ENCODE data around the gene CABP1. TPM values are rescaled to one million over a fixed set of nuclear protein-coding genes. Genes with fewer than 3 reads are reported as not detected.
A peak's percentile ranks its signal among the peaks of the same experiment; 100 is the strongest.

The CABP1 gene
- total RNA-seq, 4 donors from 2014 or later = 1.8 to 2.5 (median 2.5) TPM; not detected in 1

GRCh38 chr12:120640861-120641833 is 721 bp downstream of the CABP1 start:
- DNase-seq (ENCODE audit: extremely low spot score) = no peak
- H3K36me3 ChIP-seq = no peaks in the 10 kb centered on the region
- no peak overlapping the region for H3K27ac ChIP-seq (replicated peaks in 1 of 4)
- H3K4me3 ChIP-seq = peak overlapping the region; percentile 51 to 58 (median 52)
- peaks cover 13 to 20% (median 19%) of the 10 kb centered on the region in 4 donors for H3K4me1 ChIP-seq
- WGBS = 3% methylated on average over 20 of the region's 115 CpGs
- H3K27me3 ChIP-seq = peaks cover 0 to 85% (median 42%) of the 10 kb centered on the region in 4 donors
- TF ChIP-seq POLR2AphosphoS5 (IDR thresholded peaks at IDR 0.05) = no peak
- TF ChIP-seq EP300 (IDR thresholded peaks at IDR 0.05) = no peak
- no peaks in the 10 kb centered on the region for H3K9me3 ChIP-seq
- intact Hi-C loops (cut with DNase I) = no loop called here

GRCh38 chr12:120642121-120642520 is 1.7 kb downstream of the CABP1 start:
- H3K4me3 ChIP-seq = no peak overlapping the region
- H3K9me3 ChIP-seq = no peaks in the 10 kb centered on the region
- 79% methylated on average over 6 of the region's 9 CpGs for WGBS
- no peaks in the 10 kb centered on the region for H3K36me3 ChIP-seq
- DNase-seq (ENCODE audit: extremely low spot score) = no peak
- intact Hi-C loops (cut with DNase I) = no loop called here
- peaks cover 0 to 89% (median 42%) of the 10 kb centered on the region in 4 donors for H3K27me3 ChIP-seq
- peaks cover 13 to 27% (median 19%) of the 10 kb centered on the region in 4 donors for H3K4me1 ChIP-seq
- no peak overlapping the region for H3K27ac ChIP-seq (replicated peaks in 1 of 4)
- TF ChIP-seq POLR2A (IDR thresholded peaks at IDR 0.05; ENCODE audit: low read depth) (no peak), CTCF (IDR thresholded peaks at IDR 0.05) (no peak), EP300 (IDR thresholded peaks at IDR 0.05) (no peak), POLR2AphosphoS5 (IDR thresholded peaks at IDR 0.05) (no peak)

DNA sequence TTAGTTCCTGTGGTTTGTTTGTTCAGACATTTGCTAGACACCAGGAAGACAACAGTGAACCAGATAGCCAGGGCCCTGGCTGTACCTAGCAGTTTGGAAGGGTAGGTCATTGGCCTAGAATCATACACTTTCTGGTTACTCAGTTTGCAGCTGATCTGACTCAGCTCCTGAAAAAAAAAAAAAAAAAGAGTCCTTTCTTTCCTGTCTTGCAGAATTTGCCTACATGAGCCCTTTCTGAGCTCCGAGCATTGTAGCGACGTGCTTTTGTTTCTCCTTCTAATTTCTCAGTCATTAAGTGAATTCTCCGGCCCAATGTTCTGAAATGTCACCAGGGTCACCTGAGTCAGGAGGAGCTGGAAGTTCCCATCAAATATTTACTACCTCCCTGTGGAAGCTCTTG is 2.4 kb downstream of the CABP1 start:
- no peaks in the 10 kb centered on the region for H3K36me3 ChIP-seq
- H3K9me3 ChIP-seq = no peaks in the 10 kb centered on the region
- no peak for TF ChIP-seq POLR2A (IDR thresholded peaks at IDR 0.05; ENCODE audit: low read depth)
- TF ChIP-seq POLR2AphosphoS5 (IDR thresholded peaks at IDR 0.05) = no peak
- TF ChIP-seq EP300 (IDR thresholded peaks at IDR 0.05) = no peak
- intact Hi-C loops (cut with DNase I) = no loop called here
- no peak overlapping the region for H3K4me3 ChIP-seq
- 91% methylated on average over 4 of the region's 4 CpGs for WGBS
- H3K27ac ChIP-seq (replicated peaks in 1 of 4) = no peak overlapping the region
- H3K27me3 ChIP-seq = peaks cover 0 to 84% (median 42%) of the 10 kb centered on the region in 4 donors
- peaks cover 13 to 28% (median 19%) of the 10 kb centered on the region in 4 donors for H3K4me1 ChIP-seq
- no peak for DNase-seq (ENCODE audit: extremely low spot score)

GRCh38 chr12:120643574-120643973 is 3.1 kb downstream of the CABP1 start:
- peaks cover 0 to 78% (median 42%) of the 10 kb centered on the region in 4 donors for H3K27me3 ChIP-seq
- WGBS = 87% methylated on average over 4 of the region's 4 CpGs
- no peak overlapping the region for H3K4me3 ChIP-seq
- no peak for TF ChIP-seq CTCF (IDR thresholded peaks at IDR 0.05)
- TF ChIP-seq POLR2A (IDR thresholded peaks at IDR 0.05; ENCODE audit: low read depth) = no peak
- TF ChIP-seq EP300 (IDR thresholded peaks at IDR 0.05) = no peak
- TF ChIP-seq POLR2AphosphoS5 (IDR thresholded peaks at IDR 0.05) = no peak
- no peaks in the 10 kb centered on the region for H3K36me3 ChIP-seq
- intact Hi-C loops (cut with DNase I) = no loop called here
- H3K4me1 ChIP-seq = peaks cover 14 to 32% (median 22%) of the 10 kb centered on the region in 4 donors
- H3K9me3 ChIP-seq = no peaks in the 10 kb centered on the region
- no peak overlapping the region for H3K27ac ChIP-seq (replicated peaks in 1 of 4)
- no peak for DNase-seq (ENCODE audit: extremely low spot score)

GRCh38 chr12:120646044-120646443 is 5.6 kb downstream of the CABP1 start:
- WGBS = 71% methylated on average over 5 of the region's 6 CpGs
- intact Hi-C loops (cut with DNase I) = loop anchor here (2.0 to 5.0 kb wide), 2 partner anchors 63 to 326 kb away; no protein-coding TSS in a partner anchor
- H3K9me3 ChIP-seq = no peaks in the 10 kb centered on the region

More at GRCh38 chr12:120646044-120646443, 5.6 kb downstream of the CABP1 start:
- H3K27ac ChIP-seq (replicated peaks in 1 of 4) = no peak overlapping the region
- no peak overlapping the region for H3K4me3 ChIP-seq
- H3K36me3 ChIP-seq = no peaks in the 10 kb centered on the region
- H3K27me3 ChIP-seq = peaks cover 0 to 54% (median 31%) of the 10 kb centered on the region in 4 donors
- TF ChIP-seq EP300 (IDR thresholded peaks at IDR 0.05) (no peak), CTCF (IDR thresholded peaks at IDR 0.05) (no peak), POLR2AphosphoS5 (IDR thresholded peaks at IDR 0.05) (no peak), POLR2A (IDR thresholded peaks at IDR 0.05; ENCODE audit: low read depth) (no peak)
- DNase-seq (ENCODE audit: extremely low spot score) = no peak
- peaks cover 21 to 44% (median 33%) of the 10 kb centered on the region in 4 donors for H3K4me1 ChIP-seq
